Fibroblast of mammary gland (primary cell): ENCODE results near the gene TNS1.

Source experiments
- DNase-seq: peaks from one replicate; pipeline ENCODE4 v3.0.0-alpha.2; 2010; ENCODE audit warnings: low read depth
- H3K4me3 ChIP-seq: 2 replicates; pipeline ENCODE4 v1.5.1; 2011; ENCODE audit warnings: low read depth, mild to moderate bottlenecking, low read length, moderate library complexity; ENCODE audit not compliant: control insufficient read depth
- CTCF ChIP-seq: conservative IDR thresholded peaks from 2 replicates; pipeline ENCODE4 v1.5.1; 2011; ENCODE audit warnings: low read depth, low read length, inconsistent platforms; ENCODE audit not compliant: control insufficient read depth, insufficient read depth

TNS1 gene

GRCh38 chr2:217804338-217804737 is 198.5 kb downstream of the TNS1 start:
- H3K4me3 ChIP-seq, result no peak overlapping the region
- TF ChIP-seq CTCF, result no peak
- no peak for DNase-seq

GRCh38 chr2:217803653-217803960 is 199.2 kb downstream of the TNS1 start:
- no peak for TF ChIP-seq CTCF
- H3K4me3 ChIP-seq, result no peak overlapping the region
- no peak for DNase-seq

- no peak for TF ChIP-seq CTCF
- no peak overlapping the region for H3K4me3 ChIP-seq
- no peak for DNase-seq
Observed at GRCh38 chr2:217802876-217803652, 199.7 kb downstream of the TNS1 start.

GRCh38 chr2:217802266-217802665 is 200.5 kb downstream of the TNS1 start:
- no peak for DNase-seq
- no peak for TF ChIP-seq CTCF
- no peak overlapping the region for H3K4me3 ChIP-seq

- DNase-seq, result no peak
- no peak overlapping the region for H3K4me3 ChIP-seq
- no peak for TF ChIP-seq CTCF
Observed at GRCh38 chr2:217801711-217802110, 201.1 kb downstream of the TNS1 start.

GRCh38 chr2:217801115-217801531 is 201.7 kb downstream of the TNS1 start:
- H3K4me3 ChIP-seq, result no peak overlapping the region
- no peak for TF ChIP-seq CTCF
- no peak for DNase-seq

GRCh38 chr2:217800433-217801114 is 202.2 kb downstream of the TNS1 start:
- TF ChIP-seq CTCF, result no peak
- no peak for DNase-seq

More at GRCh38 chr2:217800433-217801114, 202.2 kb downstream of the TNS1 start:
- H3K4me3 ChIP-seq, result no peak overlapping the region
